SK-N-SH treated with all-trans-retinoic acid at 6 μM for 48 hours (cell line): ENCODE results near the gene C16orf96.

Experiments
- ATAC-seq: fragments of 200-7000 bp; cut with Tn5 transposase; 3 replicates; pipeline ENCODE4 v1.9.1; 2020; ENCODE audit warnings: mild to moderate bottlenecking, moderate library complexity
- ARNTL ChIP-seq: fragments of 450-650 bp; formaldehyde crosslinking; IDR thresholded peaks from 2 replicates; pipeline ENCODE4 v1.5.0; 2020; ENCODE audit warnings: low read depth, mild to moderate bottlenecking, moderate library complexity, borderline replicate concordance
- BACH2 ChIP-seq: fragments of 250-450 bp; sonication (Bioruptor Pico); IDR thresholded peaks from 2 replicates; pipeline ENCODE4 v1.9.0; 2021; ENCODE audit warnings: mild to moderate bottlenecking, borderline replicate concordance
- CREB5 ChIP-seq: fragments of 250-450 bp; sonication (Bioruptor Pico); IDR thresholded peaks from 2 replicates; pipeline ENCODE4 v1.5.1; 2020; ENCODE audit warnings: low read depth, mild to moderate bottlenecking, moderate library complexity
- CSDC2 ChIP-seq: fragments of 250-450 bp; sonication (Bioruptor Pico); IDR thresholded peaks from 2 replicates; pipeline ENCODE4 v1.5.0; 2020; ENCODE audit warnings: mild to moderate bottlenecking, moderate library complexity
- CSRNP3 ChIP-seq: fragments of 250-450 bp; sonication (Bioruptor Pico); IDR thresholded peaks from 2 replicates; pipeline ENCODE4 v1.5.1; 2021; ENCODE audit warnings: mild to moderate bottlenecking, moderate library complexity
- GLIS3 ChIP-seq: fragments of 250-450 bp; sonication (Bioruptor Pico); IDR thresholded peaks from 2 replicates; pipeline ENCODE4 v1.5.0; 2020; ENCODE audit warnings: mild to moderate bottlenecking, moderate library complexity
- ISL1 ChIP-seq: fragments of 250-450 bp; sonication (Bioruptor Pico); IDR thresholded peaks from 2 replicates; pipeline ENCODE4 v2.1.2; 2022; ENCODE audit warnings: mild to moderate bottlenecking, moderate library complexity
- OSR1 ChIP-seq: fragments of 250-450 bp; sonication (Bioruptor Pico); IDR thresholded peaks from 2 replicates; pipeline ENCODE4 v1.8.0; 2022; ENCODE audit warnings: moderate library complexity, mild to moderate bottlenecking, inconsistent platforms
- PATZ1 ChIP-seq: fragments of 250-450 bp; sonication (Bioruptor Pico); IDR thresholded peaks from 2 replicates; pipeline ENCODE4 v1.8.0; 2020; ENCODE audit warnings: mild to moderate bottlenecking, moderate library complexity, borderline replicate concordance
- POU6F1 ChIP-seq: fragments of 250-450 bp; sonication (Bioruptor Pico); IDR thresholded peaks from 2 replicates; pipeline ENCODE4 v1.8.0; 2021; ENCODE audit warnings: low read depth, mild to moderate bottlenecking, moderate library complexity, borderline replicate concordance
- PPARA ChIP-seq: fragments of 250-450 bp; sonication (Bioruptor Pico); IDR thresholded peaks from 2 replicates; pipeline ENCODE4 v1.5.0; 2020; ENCODE audit warnings: mild to moderate bottlenecking, borderline replicate concordance
- SNAI2 ChIP-seq: fragments of 250-450 bp; sonication (Bioruptor Pico); IDR thresholded peaks from 2 replicates; pipeline ENCODE4 v1.5.0; 2020; ENCODE audit warnings: mild to moderate bottlenecking, moderate library complexity
- TCF4 ChIP-seq: fragments of 250-450 bp; sonication (Bioruptor Pico); IDR thresholded peaks from 2 replicates; pipeline ENCODE4 v1.8.0; 2021; ENCODE audit warnings: mild to moderate bottlenecking, moderate library complexity, borderline replicate concordance
- TOX ChIP-seq: fragments of 250-450 bp; sonication (Bioruptor Pico); IDR thresholded peaks from 2 replicates; pipeline ENCODE4 v1.8.0; 2021; ENCODE audit warnings: mild to moderate bottlenecking, moderate library complexity, borderline replicate concordance
- TSHZ2 ChIP-seq: fragments of 250-450 bp; sonication (Bioruptor Pico); IDR thresholded peaks from 2 replicates; pipeline ENCODE4 v1.5.0; 2020; ENCODE audit warnings: mild to moderate bottlenecking, moderate library complexity
- ZFP3 ChIP-seq: fragments of 250-450 bp; sonication (Bioruptor Pico); IDR thresholded peaks from 2 replicates; pipeline ENCODE4 v1.5.0; 2020; ENCODE audit warnings: mild to moderate bottlenecking, moderate library complexity
- ZNF565 ChIP-seq: fragments of 450-650 bp; formaldehyde crosslinking; conservative IDR thresholded peaks from 2 replicates; pipeline ENCODE4 v1.5.0; 2020; ENCODE audit warnings: low read depth, mild to moderate bottlenecking, moderate library complexity
- ZNF70 ChIP-seq: fragments of 450-650 bp; formaldehyde crosslinking; IDR thresholded peaks from 2 replicates; pipeline ENCODE4 v1.5.0; 2020; ENCODE audit warnings: mild to moderate bottlenecking, moderate library complexity
- ZNF8 ChIP-seq: fragments of 450-650 bp; formaldehyde crosslinking; IDR thresholded peaks from 2 replicates; pipeline ENCODE4 v1.5.0; 2020; ENCODE audit warnings: mild to moderate bottlenecking, moderate library complexity

C16orf96 gene

DNA sequence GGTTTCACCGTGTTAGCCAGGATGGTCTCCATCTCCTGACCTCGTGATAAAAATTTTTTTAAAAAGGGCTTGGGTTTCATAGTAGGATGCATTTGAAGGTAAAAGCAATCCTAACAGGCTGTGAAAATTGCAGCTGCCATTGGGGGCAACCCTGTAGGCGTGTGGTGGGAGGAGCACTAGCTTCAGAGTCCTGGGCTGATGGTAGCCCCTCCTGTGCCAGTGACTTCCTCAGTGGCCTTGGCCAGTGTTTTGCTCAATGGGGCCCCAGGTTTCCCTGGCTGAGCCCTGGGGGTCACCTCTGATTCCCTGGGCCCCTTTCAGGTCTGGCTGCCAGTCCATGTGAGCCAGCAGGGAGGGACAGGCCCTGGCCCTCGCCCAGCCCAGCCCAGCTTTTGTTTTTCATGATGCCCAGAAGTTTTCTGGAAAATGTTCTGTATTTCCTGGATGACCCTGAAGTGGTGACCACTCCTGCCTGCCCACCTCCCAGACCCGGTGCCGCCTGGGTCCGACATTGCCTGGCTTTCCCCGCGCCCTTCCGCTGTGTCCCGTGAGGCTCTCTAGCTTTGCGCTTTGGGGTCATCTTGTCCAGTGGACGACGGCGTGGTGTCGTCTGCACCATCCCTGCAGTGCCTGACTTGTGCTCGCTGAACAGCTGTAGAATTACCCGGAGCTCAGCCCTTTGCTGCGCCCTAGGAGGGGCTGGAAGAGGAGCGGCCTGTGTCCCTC is 77.9 kb downstream of the C16orf96 start:
- TF ChIP-seq TOX (CRISPR knock-in tag) (no peak), CSRNP3 (no peak), ARNTL (CRISPR knock-in tag) (no peak), ZFP3 (no peak), TCF4 (CRISPR knock-in tag) (no peak), CSDC2 (CRISPR knock-in tag) (no peak), TSHZ2 (CRISPR knock-in tag) (no peak), GLIS3 (CRISPR knock-in tag) (no peak), PPARA (no peak), ISL1 (no peak), PATZ1 (no peak), SNAI2 (no peak)
- ATAC-seq, result no peak

- no peak for TF ChIP-seq ZFP3
- TF ChIP-seq PPARA, result no peak
- no peak for TF ChIP-seq CSDC2 (CRISPR knock-in tag)
- TF ChIP-seq ZNF70 (CRISPR knock-in tag), result no peak
- TF ChIP-seq ZNF8, result no peak
- TF ChIP-seq ZNF565 (CRISPR knock-in tag), result no peak
- TF ChIP-seq GLIS3 (CRISPR knock-in tag), result no peak
- TF ChIP-seq PATZ1, result no peak
- TF ChIP-seq CSRNP3, result no peak
- no peak for TF ChIP-seq OSR1
- TF ChIP-seq BACH2 (CRISPR knock-in tag), result no peak
- no peak for TF ChIP-seq POU6F1
- no peak for TF ChIP-seq CREB5 (CRISPR knock-in tag)
- no peak for ATAC-seq
Observed at GRCh38 chr16:4634768-4635167, 78.6 kb downstream of the C16orf96 start.
